Measurements from ENCODE around the gene OR2F1.

The OR2F1 gene

GRCh38 chr7:143953421-143953820 is 1.2 kb upstream of the OR2F1 start:
- H3K4me3 ChIP-seq (ENCODE audit: low read depth, low read length): no peak overlapping the region
- TF ChIP-seq CTCF (IDR thresholded peaks at IDR 0.05; ENCODE audit: borderline replicate concordance, insufficient read depth, low read depth, low read length): no peak

- no peak overlapping the region for H3K4me3 ChIP-seq (ENCODE audit: low read depth, low read length)
These were observed 509 bp upstream of the OR2F1 start for GRCh38 chr7:143954135-143954534.

DNA sequence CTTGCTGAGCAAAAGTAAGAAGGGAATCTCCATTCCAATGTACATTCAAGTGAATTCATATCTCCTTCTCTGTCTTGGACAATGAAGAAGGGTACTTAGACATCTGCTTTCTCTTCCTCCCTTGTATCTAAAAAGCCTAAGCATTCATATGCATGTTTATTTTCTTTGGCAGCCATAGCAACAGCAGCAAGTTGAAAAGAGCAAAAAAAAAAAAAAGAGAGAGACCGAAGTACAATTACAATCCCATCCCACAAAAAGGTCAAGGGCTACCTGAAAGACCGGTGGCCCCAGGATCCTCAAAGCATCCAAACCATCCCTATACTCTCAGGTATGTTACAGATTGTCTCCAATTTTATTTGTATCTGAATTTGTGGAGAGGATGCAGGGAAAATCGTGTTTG is 4.1 kb downstream of the OR2F1 start:
- H3K4me3 ChIP-seq (ENCODE audit: low read depth, low read length): no peak overlapping the region
- TF ChIP-seq CTCF (IDR thresholded peaks at IDR 0.05; ENCODE audit: borderline replicate concordance, insufficient read depth, low read depth, low read length): no peak

More at GRCh38 chr7:143954135-143954534, 509 bp upstream of the OR2F1 start:
- no peak for TF ChIP-seq CTCF (IDR thresholded peaks at IDR 0.05; ENCODE audit: borderline replicate concordance, insufficient read depth, low read depth, low read length)

DNA sequence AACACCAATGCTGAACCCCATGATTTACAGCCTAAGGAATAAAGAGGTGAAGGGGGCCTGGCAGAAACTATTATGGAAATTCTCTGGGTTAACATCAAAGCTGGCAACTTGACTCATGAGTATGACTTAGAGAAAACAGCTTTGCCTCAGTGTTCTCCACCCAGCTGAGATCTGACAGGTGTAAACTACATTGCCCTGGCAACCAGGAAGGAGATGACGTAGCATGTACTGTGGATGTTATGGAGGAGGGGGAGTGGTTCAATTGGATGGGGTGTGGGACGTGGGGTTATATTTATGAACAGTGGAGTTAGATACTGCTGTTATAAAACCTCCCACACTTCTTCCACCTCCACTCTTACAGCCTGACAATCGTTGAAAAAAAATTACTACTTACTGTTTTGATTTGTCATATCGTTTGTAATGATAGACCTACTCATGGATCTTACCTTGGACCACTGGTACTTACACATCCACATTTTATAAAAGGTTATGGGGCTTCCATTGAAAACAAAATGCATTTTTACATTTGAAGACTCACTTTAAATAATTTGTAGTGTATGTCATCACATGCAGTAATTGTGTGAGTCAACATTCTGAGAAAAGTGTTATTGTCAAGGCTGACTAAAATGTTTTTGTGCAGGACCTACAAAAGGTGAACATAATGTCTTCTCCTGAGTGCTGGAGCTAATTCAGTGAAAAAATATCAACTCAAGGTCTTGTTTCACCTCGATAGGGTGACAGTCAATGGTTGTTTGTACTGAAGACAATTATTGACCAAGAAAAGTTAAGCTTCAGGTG is 6.4 kb downstream of the OR2F1 start:
- no peak overlapping the region for H3K4me3 ChIP-seq (ENCODE audit: low read depth, low read length)
- no peak for TF ChIP-seq CTCF (IDR thresholded peaks at IDR 0.05; ENCODE audit: borderline replicate concordance, insufficient read depth, low read depth, low read length)

DNA sequence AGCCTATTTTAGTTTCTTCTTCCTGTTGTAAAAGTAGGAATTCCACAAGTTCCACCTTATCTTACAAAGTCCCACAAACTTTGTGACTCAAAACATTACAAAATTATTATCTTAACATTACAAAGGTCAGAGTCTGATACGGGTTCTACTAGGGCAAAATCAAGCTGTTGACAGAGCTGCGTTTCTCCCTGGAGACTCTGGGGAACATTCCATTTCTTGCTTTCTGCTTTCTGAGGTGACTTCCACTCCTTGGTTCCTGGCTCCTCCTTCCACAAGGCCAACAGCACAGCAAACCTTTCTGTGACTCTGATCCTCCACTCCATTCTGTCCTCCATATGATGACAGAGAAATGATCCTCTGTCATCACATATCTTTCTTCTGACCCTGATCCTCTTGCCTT is 10.6 kb downstream of the OR2F1 start:
- no peak for TF ChIP-seq CTCF (IDR thresholded peaks at IDR 0.05; ENCODE audit: borderline replicate concordance, insufficient read depth, low read depth, low read length)
- no peak overlapping the region for H3K4me3 ChIP-seq (ENCODE audit: low read depth, low read length)

GRCh38 chr7:143967398-143967797 is 12.8 kb downstream of the OR2F1 start:
- H3K4me3 ChIP-seq (ENCODE audit: low read depth, low read length): no peak overlapping the region
- no peak for TF ChIP-seq CTCF (IDR thresholded peaks at IDR 0.05; ENCODE audit: borderline replicate concordance, insufficient read depth, low read depth, low read length)

DNA sequence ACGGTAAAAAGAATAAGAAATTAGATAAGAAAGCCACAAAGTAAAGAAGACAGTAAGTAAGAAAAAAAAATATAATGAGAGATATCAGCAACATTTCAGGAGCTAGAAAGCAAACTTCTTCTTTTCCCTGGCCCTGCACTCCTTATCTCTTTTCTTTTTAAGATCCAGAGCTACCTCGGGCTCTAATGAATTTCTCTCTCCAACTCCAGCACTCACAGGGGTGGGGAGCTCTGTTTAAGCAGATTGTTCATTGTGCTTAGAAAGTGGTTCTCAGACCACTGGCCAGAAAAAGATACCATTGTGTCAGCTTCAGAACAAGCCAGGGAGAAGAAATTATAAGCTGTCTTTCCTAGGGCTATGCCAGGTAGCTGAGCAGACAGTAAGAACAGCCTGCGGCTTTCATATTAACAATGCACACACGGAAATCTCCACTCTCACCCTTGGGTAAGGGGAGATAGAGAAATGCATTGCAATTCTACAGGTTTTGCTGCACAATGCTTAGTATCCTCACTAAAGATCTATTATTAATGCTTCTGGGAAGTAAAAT is 19.3 kb downstream of the OR2F1 start:
- TF ChIP-seq CTCF (IDR thresholded peaks at IDR 0.05; ENCODE audit: borderline replicate concordance, insufficient read depth, low read depth, low read length): no peak
- no peak overlapping the region for H3K4me3 ChIP-seq (ENCODE audit: low read depth, low read length)

Measured in GM12875 (cell line).